Right atrium auricular region (tissue), 2 donors: ENCODE measurements around the gene GALNT18. TPM values are rescaled to one million over a fixed set of nuclear protein-coding genes. Genes with fewer than 3 reads are reported as not detected.

ENCODE experiments used
- DNase-seq: peaks from one replicate; pipeline ENCODE4 v3.0.0-alpha.2; 2019; ENCODE audit warnings: low spot score
- H3K27ac ChIP-seq, 2 donors: fragments of 200-600 bp; sonication (generic); 1 replicate in 1 of 2; 2 replicates in 1 of 2; pipeline ENCODE4 v1.5.1; 2016 to 2019
- H3K27me3 ChIP-seq, 2 donors: fragments of 200-600 bp; sonication (generic); one replicate each; pipeline versions ENCODE4 v1.5.1 to v1.6.0; 2017 to 2019
- H3K36me3 ChIP-seq: fragments of 200-600 bp; sonication (generic); one replicate; pipeline ENCODE4 v1.5.1; 2016
- H3K4me1 ChIP-seq, 2 donors: fragments of 200-600 bp; sonication (generic); one replicate each; pipeline versions ENCODE4 v1.5.1 to v1.6.0; 2017 to 2019
- H3K4me3 ChIP-seq, 2 donors: fragments of 200-600 bp; sonication (generic); 1 replicate in 1 of 2; 2 replicates in 1 of 2; pipeline ENCODE4 v1.5.1; 2017 to 2019; ENCODE audit warnings: mild to moderate bottlenecking in 1 of 2, moderate library complexity in 1 of 2
- H3K9me3 ChIP-seq, 2 donors: fragments of 200-600 bp; sonication (generic); one replicate each; pipeline ENCODE4 v1.5.1; 2019
- CTCF ChIP-seq, 2 donors: fragments of 200-600 bp; sonication (generic); IDR thresholded peaks; one replicate each; pipeline ENCODE4 v1.5.1; 2019; ENCODE audit warnings: antibody characterized with exemption in 2 of 2
- total RNA-seq, 2 donors: library from RNA; depleted of rRNA; stranded (reverse); fragments of >200 nt; gene quantifications; one replicate each; pipeline ENCODE4 v1.1.0, GENCODE V29; 2016

GALNT18 gene
- total RNA-seq, 2 donors from 2014 or later = 22.2 to 26.8 TPM

GRCh38 chr11:11667056-11667455 is 45.3 kb upstream of the GALNT18 start:
- Histone ChIP-seq H3K4me1 (no peaks in the 10 kb centered on the region), H3K36me3 (no peaks in the 10 kb centered on the region), H3K4me3 (no peak overlapping the region), H3K9me3 (no peaks in the 10 kb centered on the region), H3K27me3 (no peaks in the 10 kb centered on the region), H3K27ac (no peak overlapping the region)
- no peak for TF ChIP-seq CTCF (IDR thresholded peaks at IDR 0.05)
- DNase-seq = no peak

- no peak for DNase-seq
- Histone ChIP-seq H3K4me3 (no peak overlapping the region), H3K36me3 (no peaks in the 10 kb centered on the region), H3K27me3 (no peaks in the 10 kb centered on the region), H3K9me3 (no peaks in the 10 kb centered on the region), H3K4me1 (no peaks in the 10 kb centered on the region), H3K27ac (no peak overlapping the region)
- TF ChIP-seq CTCF (IDR thresholded peaks at IDR 0.05) = no peak
Observed at GRCh38 chr11:11665407-11665806, 43.6 kb upstream of the GALNT18 start.

GRCh38 chr11:11663907-11664306 is 42.1 kb upstream of the GALNT18 start:
- Histone ChIP-seq H3K4me1 (no peaks in the 10 kb centered on the region), H3K4me3 (no peak overlapping the region), H3K9me3 (no peaks in the 10 kb centered on the region), H3K27me3 (no peaks in the 10 kb centered on the region), H3K36me3 (no peaks in the 10 kb centered on the region), H3K27ac (no peak overlapping the region)
- no peak for TF ChIP-seq CTCF (IDR thresholded peaks at IDR 0.05)
- no peak for DNase-seq

- no peak overlapping the region for H3K4me3 ChIP-seq
- no peaks in the 10 kb centered on the region for H3K9me3 ChIP-seq
- H3K36me3 ChIP-seq = no peaks in the 10 kb centered on the region
- DNase-seq = no peak
- no peak for TF ChIP-seq CTCF (IDR thresholded peaks at IDR 0.05)
- no peaks in the 10 kb centered on the region for H3K27me3 ChIP-seq
- no peak overlapping the region for H3K27ac ChIP-seq
- no peaks in the 10 kb centered on the region for H3K4me1 ChIP-seq
Observed at GRCh38 chr11:11662578-11662977, 40.8 kb upstream of the GALNT18 start.

- no peaks in the 10 kb centered on the region for H3K36me3 ChIP-seq
- no peaks in the 10 kb centered on the region for H3K27me3 ChIP-seq
- no peak for TF ChIP-seq CTCF (IDR thresholded peaks at IDR 0.05)
- no peak overlapping the region for H3K4me3 ChIP-seq
- H3K27ac ChIP-seq = no peak overlapping the region
- no peaks in the 10 kb centered on the region for H3K9me3 ChIP-seq
- H3K4me1 ChIP-seq = no peaks in the 10 kb centered on the region
- DNase-seq = no peak
Observed at GRCh38 chr11:11661326-11662040, 39.7 kb upstream of the GALNT18 start.

- no peaks in the 10 kb centered on the region for H3K9me3 ChIP-seq
- no peak overlapping the region for H3K27ac ChIP-seq
- H3K27me3 ChIP-seq = no peaks in the 10 kb centered on the region
- no peak for DNase-seq
- H3K36me3 ChIP-seq = no peaks in the 10 kb centered on the region
- no peak for TF ChIP-seq CTCF (IDR thresholded peaks at IDR 0.05)
- no peak overlapping the region for H3K4me3 ChIP-seq
- no peaks in the 10 kb centered on the region for H3K4me1 ChIP-seq
Observed at GRCh38 chr11:11660363-11660740, 38.5 kb upstream of the GALNT18 start.
